Tibial nerve (tissue), 4 donors: ENCODE measurements around the gene SMARCAD1.

Source experiments
- EP300 ChIP-seq, 2 donors: sonication (generic); formaldehyde crosslinking; IDR thresholded peaks; one replicate each; pipeline ENCODE4 v1.6.1; 2017; ENCODE audit warnings: antibody characterized with exemption in 2 of 2, mild to moderate bottlenecking in 1 of 2
- TF ChIP-seq, protein P1 (sequence below), 5 experiments: fragments of 200-600 bp in 3 of 5; fragments of 450-650 bp in 2 of 5; sonication (generic) in 3 of 5; IDR thresholded peaks; one replicate each; pipeline ENCODE4 v1.5.1; 2016 to 2019; ENCODE audit warnings: antibody characterized with exemption in 5 of 5, mild to moderate bottlenecking in 3 of 5, moderate library complexity in 2 of 5

DNA sequence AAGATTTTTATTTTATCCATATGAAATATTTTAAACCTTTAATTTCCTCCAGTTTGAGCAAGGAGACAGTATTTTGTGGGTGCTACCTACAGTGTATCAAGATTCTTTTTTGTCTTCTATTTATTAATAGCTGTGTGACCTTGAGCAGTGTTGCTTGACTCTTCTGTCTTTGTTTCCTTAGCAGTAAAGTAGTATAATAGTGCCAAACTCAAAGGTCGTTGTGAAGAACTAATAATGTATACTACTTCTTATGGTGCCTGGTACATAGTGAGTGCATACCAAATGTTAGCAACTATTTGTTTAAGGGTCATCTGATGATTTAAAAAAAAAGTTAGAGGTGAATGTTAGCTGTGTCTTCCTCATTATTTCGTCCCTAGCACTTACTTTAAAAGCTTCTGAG lies 30.5 kb downstream of the SMARCAD1 start:
- TF ChIP-seq, protein P1, sequence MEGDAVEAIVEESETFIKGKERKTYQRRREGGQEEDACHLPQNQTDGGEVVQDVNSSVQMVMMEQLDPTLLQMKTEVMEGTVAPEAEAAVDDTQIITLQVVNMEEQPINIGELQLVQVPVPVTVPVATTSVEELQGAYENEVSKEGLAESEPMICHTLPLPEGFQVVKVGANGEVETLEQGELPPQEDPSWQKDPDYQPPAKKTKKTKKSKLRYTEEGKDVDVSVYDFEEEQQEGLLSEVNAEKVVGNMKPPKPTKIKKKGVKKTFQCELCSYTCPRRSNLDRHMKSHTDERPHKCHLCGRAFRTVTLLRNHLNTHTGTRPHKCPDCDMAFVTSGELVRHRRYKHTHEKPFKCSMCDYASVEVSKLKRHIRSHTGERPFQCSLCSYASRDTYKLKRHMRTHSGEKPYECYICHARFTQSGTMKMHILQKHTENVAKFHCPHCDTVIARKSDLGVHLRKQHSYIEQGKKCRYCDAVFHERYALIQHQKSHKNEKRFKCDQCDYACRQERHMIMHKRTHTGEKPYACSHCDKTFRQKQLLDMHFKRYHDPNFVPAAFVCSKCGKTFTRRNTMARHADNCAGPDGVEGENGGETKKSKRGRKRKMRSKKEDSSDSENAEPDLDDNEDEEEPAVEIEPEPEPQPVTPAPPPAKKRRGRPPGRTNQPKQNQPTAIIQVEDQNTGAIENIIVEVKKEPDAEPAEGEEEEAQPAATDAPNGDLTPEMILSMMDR (IDR thresholded peaks at IDR 0.05): no peak
- TF ChIP-seq EP300 (IDR thresholded peaks at IDR 0.05): no peak
